ENCODE data around the gene TNFRSF13B. TPM values are rescaled to one million over a fixed set of nuclear protein-coding genes. Genes with fewer than 3 reads are reported as not detected.

TNFRSF13B gene
- total RNA-seq, 1 donor from 2014 or later = not detected

- intact Hi-C loops (cut with micrococcal nuclease) = no loop called here
- DNase-seq (no peak), ATAC-seq (no peak)
Measured at GRCh38 chr17:16943541-16944333, 28.2 kb downstream of the TNFRSF13B start.

GRCh38 chr17:16943032-16943352 lies 28.9 kb downstream of the TNFRSF13B start:
- no peak for DNase-seq
- intact Hi-C loops (cut with micrococcal nuclease) = no loop called here
- no peak for ATAC-seq

- intact Hi-C loops (cut with micrococcal nuclease) = no loop called here
- DNase-seq (no peak), ATAC-seq (no peak)
Measured at GRCh38 chr17:16942141-16943031, 29.5 kb downstream of the TNFRSF13B start.

GRCh38 chr17:16941072-16942036 lies 30.6 kb downstream of the TNFRSF13B start:
- intact Hi-C loops (cut with micrococcal nuclease) = no loop called here
- DNase-seq (peak; percentile 16), ATAC-seq (peak; percentile 26)

- no peak for ATAC-seq
- DNase-seq = peak; percentile 18
- intact Hi-C loops (cut with micrococcal nuclease) = no loop called here
Measured at GRCh38 chr17:16940116-16940881, 31.6 kb downstream of the TNFRSF13B start.

GRCh38 chr17:16939606-16940115 lies 32.3 kb downstream of the TNFRSF13B start:
- ATAC-seq = no peak
- peak; percentile 25 for DNase-seq
- intact Hi-C loops (cut with micrococcal nuclease) = no loop called here

- ATAC-seq (no peak), DNase-seq (no peak)
- intact Hi-C loops (cut with micrococcal nuclease) = no loop called here
Measured at GRCh38 chr17:16939208-16939576, 32.7 kb downstream of the TNFRSF13B start.

GRCh38 chr17:16938496-16939207 lies 33.3 kb downstream of the TNFRSF13B start:
- DNase-seq (peak; percentile 9), ATAC-seq (no peak)
- intact Hi-C loops (cut with micrococcal nuclease) = no loop called here

GRCh38 chr17:16938031-16938430 lies 33.9 kb downstream of the TNFRSF13B start:
- DNase-seq = peak; percentile 4
- ATAC-seq = no peak
- intact Hi-C loops (cut with micrococcal nuclease) = no loop called here

GRCh38 chr17:16937431-16937830 lies 34.5 kb downstream of the TNFRSF13B start:
- ATAC-seq (no peak), DNase-seq (peak; percentile 9)
- intact Hi-C loops (cut with micrococcal nuclease) = no loop called here

- intact Hi-C loops (cut with micrococcal nuclease) = no loop called here
- peak; percentile 3 for DNase-seq
- no peak for ATAC-seq
Measured at GRCh38 chr17:16936536-16937310, 35.2 kb downstream of the TNFRSF13B start.

GRCh38 chr17:16935786-16936185 lies 36.1 kb downstream of the TNFRSF13B start:
- peak; percentile 11 for DNase-seq
- ATAC-seq = no peak
- intact Hi-C loops (cut with micrococcal nuclease) = no loop called here

- ATAC-seq (no peak), DNase-seq (peak; percentile 12)
- intact Hi-C loops (cut with micrococcal nuclease) = no loop called here
Measured at GRCh38 chr17:16935241-16935663, 36.7 kb downstream of the TNFRSF13B start.

- intact Hi-C loops (cut with micrococcal nuclease) = no loop called here
- DNase-seq (peak; percentile 19), ATAC-seq (no peak)
Measured at GRCh38 chr17:16934836-16935235, 37.1 kb downstream of the TNFRSF13B start.

GRCh38 chr17:16934133-16934795 lies 37.7 kb downstream of the TNFRSF13B start:
- intact Hi-C loops (cut with micrococcal nuclease) = no loop called here
- DNase-seq (peak; percentile 3), ATAC-seq (no peak)

GRCh38 chr17:16933317-16934132 lies 38.4 kb downstream of the TNFRSF13B start:
- DNase-seq (peak; percentile 3), ATAC-seq (peak; percentile 50)
- intact Hi-C loops (cut with micrococcal nuclease) = no loop called here

Measured in left ventricle myocardium superior (tissue), 1 donor.